HepG2 (cell line): ENCODE data around the gene SIVA1. TPM values are rescaled to one million over a fixed set of nuclear protein-coding genes. Genes with fewer than 3 reads are reported as not detected.
A peak's percentile ranks its signal among the peaks of the same experiment; 100 is the strongest.

ENCODE experiments used
- AGO1 ChIP-seq: fragments of 200-400 bp; formaldehyde crosslinking; IDR thresholded peaks from 2 replicates; pipeline ENCODE4 v1.6.1; 2017; ENCODE audit warnings: mild to moderate bottlenecking, low read depth, low read length, moderate library complexity; ENCODE audit not compliant: poor library complexity, severe bottlenecking
- CREB1 ChIP-seq, 2 experiments: fragments of 450-650 bp in 1 of 2; IDR thresholded peaks; 2 replicates each; pipeline ENCODE4 v1.6.1; 2016 to 2017; ENCODE audit warnings: control low read depth in 1 of 2, mild to moderate bottlenecking in 1 of 2, missing compliant biosample characterization in 1 of 2, missing genetic modification characterization in 1 of 2
- HDAC6 ChIP-seq: fragments of 200-600 bp; sonication (generic); IDR thresholded peaks from 2 replicates; pipeline ENCODE4 v1.7.0; 2017; ENCODE audit warnings: mild to moderate bottlenecking, antibody characterized with exemption, low read length, low read depth
- HMG20A ChIP-seq: IDR thresholded peaks from 2 replicates; pipeline ENCODE4 v1.6.1; 2016; ENCODE audit warnings: borderline replicate concordance
- HOXA3 ChIP-seq: sonication (generic); formaldehyde crosslinking; IDR thresholded peaks from 2 replicates; pipeline ENCODE4 v1.5.0; 2020; ENCODE audit warnings: missing genetic modification reagents
- MXI1 ChIP-seq: IDR thresholded peaks from 3 replicates; pipeline ENCODE4 v1.6.1; 2012; ENCODE audit warnings: low read depth, low read length, inconsistent platforms, borderline replicate concordance
- PCBP1 ChIP-seq: fragments of 200-400 bp; formaldehyde crosslinking; IDR thresholded peaks from 2 replicates; pipeline ENCODE4 v1.6.1; 2017; ENCODE audit warnings: mild to moderate bottlenecking, low read depth, low read length, borderline replicate concordance
- SOX5 ChIP-seq: IDR thresholded peaks from 2 replicates; pipeline ENCODE4 v1.6.1; 2016; ENCODE audit warnings: borderline replicate concordance
- XRCC5 ChIP-seq: fragments of 200-400 bp; formaldehyde crosslinking; optimal IDR thresholded peaks from 2 replicates; pipeline ENCODE3; 2017; ENCODE audit warnings: mild to moderate bottlenecking, low read length
- ZMYM3 ChIP-seq: sonication (generic); formaldehyde crosslinking; IDR thresholded peaks from 2 replicates; pipeline ENCODE4 v1.5.1; 2020; ENCODE audit warnings: mild to moderate bottlenecking, missing genetic modification reagents
- ZNF562 ChIP-seq: sonication (generic); formaldehyde crosslinking; IDR thresholded peaks from 2 replicates; pipeline ENCODE4 v1.8.0; 2022; ENCODE audit warnings: missing genetic modification reagents, borderline replicate concordance
- ZNF629 ChIP-seq: sonication (generic); formaldehyde crosslinking; conservative IDR thresholded peaks from 2 replicates; pipeline ENCODE4 v1.5.0; 2020; ENCODE audit warnings: missing genetic modification reagents
- ZNF788 ChIP-seq: sonication (generic); formaldehyde crosslinking; IDR thresholded peaks from 2 replicates; pipeline ENCODE4 v1.5.0; 2020; ENCODE audit warnings: mild to moderate bottlenecking, missing genetic modification reagents, borderline replicate concordance
- ZSCAN22 ChIP-seq: sonication (generic); formaldehyde crosslinking; IDR thresholded peaks from 2 replicates; pipeline ENCODE4 v1.4.0; 2020; ENCODE audit warnings: mild to moderate bottlenecking, missing genetic modification reagents
- polyA plus RNA-seq, 8 experiments: library from polyadenylated mRNA; depleted of rRNA in 3 of 8; stranded (reverse) in 7 of 8; unstranded in 1 of 8; fragments of >200 nt; fragmentation: Illumina TruSeq in 4 of 8; extraction: Trizol in 4 of 8; gene quantifications; 2 replicates each; pipeline versions ENCODE4 v1.2.1 to v1.2.3, GENCODE V29; 2011 to 2016; ENCODE audit warnings: low read depth in 4 of 8, missing spikeins in 1 of 8, mixed read lengths in 1 of 8; ENCODE audit not compliant: insufficient read depth in 1 of 8
- total RNA-seq, 5 experiments: library from RNA; depleted of rRNA; stranded (reverse); fragments of >200 nt; fragmentation: Illumina TruSeq; extraction: Trizol; gene quantifications; 2 replicates each; pipeline ENCODE4 v1.2.3, GENCODE V29; 2016; ENCODE audit warnings: low read depth in 1 of 5
- TF ChIP-seq, protein P1 (sequence below): sonication (generic); formaldehyde crosslinking; IDR thresholded peaks from 2 replicates; pipeline ENCODE4 v1.4.0; 2020; ENCODE audit warnings: missing genetic modification reagents
- TF ChIP-seq, protein P2 (sequence below): sonication (generic); formaldehyde crosslinking; IDR thresholded peaks from 2 replicates; pipeline ENCODE4 v1.5.0; 2020; ENCODE audit warnings: mild to moderate bottlenecking, missing genetic modification reagents
- TF ChIP-seq, protein P3 (sequence below): sonication (generic); formaldehyde crosslinking; IDR thresholded peaks from 2 replicates; pipeline ENCODE4 v1.9.0; 2021; ENCODE audit warnings: missing genetic modification reagents, mild to moderate bottlenecking, borderline replicate concordance
- TF ChIP-seq, protein P4 (sequence below): sonication (generic); formaldehyde crosslinking; IDR thresholded peaks from 2 replicates; pipeline ENCODE4 v1.4.0; 2020; ENCODE audit warnings: missing genetic modification reagents, mild to moderate bottlenecking, borderline replicate concordance
- TF ChIP-seq, protein P5 (sequence below): sonication (generic); formaldehyde crosslinking; IDR thresholded peaks from 2 replicates; pipeline ENCODE4 v1.4.0; 2020; ENCODE audit warnings: missing genetic modification reagents

SIVA1 gene
- total and polyA plus RNA-seq, 2 of the 13 experiments (the other 11 are each of a cell fraction or from before 2014, with no cell fraction given): 123 to 186 TPM

DNA sequence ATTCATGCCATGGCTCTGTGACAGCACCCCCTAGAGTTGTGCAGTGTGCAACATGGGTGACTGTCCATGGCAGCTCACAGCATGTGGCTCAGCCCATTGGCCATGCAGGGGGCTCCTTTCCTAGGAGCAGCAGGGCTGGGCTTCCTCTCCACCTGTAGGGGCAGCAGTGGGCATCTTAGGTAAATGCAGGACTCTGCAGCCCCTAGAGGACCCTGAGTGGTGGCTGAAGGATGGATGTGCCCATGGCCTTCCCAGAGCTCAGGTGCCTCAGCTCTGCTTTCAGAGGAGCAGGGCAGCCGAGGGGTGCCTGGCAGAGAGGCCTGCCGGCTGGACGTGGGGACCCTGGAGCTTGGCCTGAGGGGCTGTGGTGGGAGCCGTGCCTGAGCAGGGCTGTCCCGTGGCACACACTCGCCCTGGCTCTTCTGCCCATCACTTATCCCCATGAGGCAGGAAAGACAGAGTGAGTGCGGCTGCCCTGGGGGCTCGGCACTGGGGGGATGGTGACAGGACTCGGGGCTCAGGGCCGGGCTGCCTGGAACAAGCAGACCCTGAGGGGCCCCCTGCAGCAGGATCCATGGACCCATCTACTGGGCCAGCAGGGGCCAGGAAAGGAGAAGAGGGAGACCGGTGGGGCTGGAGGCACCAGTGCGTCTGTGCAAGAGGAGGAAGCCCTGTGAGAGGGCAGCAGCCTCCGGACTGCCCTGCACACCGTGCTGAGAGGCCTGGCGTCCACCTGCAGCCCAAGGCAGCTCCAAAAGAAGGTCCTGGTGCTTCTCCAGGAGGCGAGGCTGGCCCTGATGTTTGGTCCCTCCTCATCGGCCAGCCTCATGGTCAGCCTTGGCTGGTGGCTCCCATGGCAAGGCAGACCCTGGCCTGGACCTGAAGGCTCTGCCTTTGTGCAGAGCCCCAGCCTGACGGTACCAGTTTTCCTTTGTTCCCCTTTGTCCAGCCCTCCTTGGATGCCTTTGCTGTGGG, 21.3 kb upstream of the SIVA1 start (continued):
- TF ChIP-seq, protein P1, sequence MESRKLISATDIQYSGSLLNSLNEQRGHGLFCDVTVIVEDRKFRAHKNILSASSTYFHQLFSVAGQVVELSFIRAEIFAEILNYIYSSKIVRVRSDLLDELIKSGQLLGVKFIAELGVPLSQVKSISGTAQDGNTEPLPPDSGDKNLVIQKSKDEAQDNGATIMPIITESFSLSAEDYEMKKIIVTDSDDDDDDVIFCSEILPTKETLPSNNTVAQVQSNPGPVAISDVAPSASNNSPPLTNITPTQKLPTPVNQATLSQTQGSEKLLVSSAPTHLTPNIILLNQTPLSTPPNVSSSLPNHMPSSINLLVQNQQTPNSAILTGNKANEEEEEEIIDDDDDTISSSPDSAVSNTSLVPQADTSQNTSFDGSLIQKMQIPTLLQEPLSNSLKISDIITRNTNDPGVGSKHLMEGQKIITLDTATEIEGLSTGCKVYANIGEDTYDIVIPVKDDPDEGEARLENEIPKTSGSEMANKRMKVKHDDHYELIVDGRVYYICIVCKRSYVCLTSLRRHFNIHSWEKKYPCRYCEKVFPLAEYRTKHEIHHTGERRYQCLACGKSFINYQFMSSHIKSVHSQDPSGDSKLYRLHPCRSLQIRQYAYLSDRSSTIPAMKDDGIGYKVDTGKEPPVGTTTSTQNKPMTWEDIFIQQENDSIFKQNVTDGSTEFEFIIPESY (CRISPR knock-in tag): no peak
- TF ChIP-seq HOXA3 (CRISPR knock-in tag) (peak; percentile 33; the same call in 1 of the 2 replicates), HDAC6 (no peak), AGO1 (peak; percentile 85), CREB1 (IDR thresholded peaks at IDR 0.05) (no peak), CREB1 (CRISPR knock-in tag; IDR thresholded peaks at IDR 0.05) (no peak), ZNF788 (CRISPR knock-in tag) (peak; percentile 36; the same call in 1 of the 2 replicates), MXI1 (peak; percentile 34; the same call in 1 of the 3 replicates), ZNF562 (no peak), ZMYM3 (CRISPR knock-in tag) (peak; percentile 93), XRCC5 (peak; percentile 86), ZSCAN22 (CRISPR knock-in tag) (no peak), ZNF629 (CRISPR knock-in tag) (peak; percentile 59), PCBP1 (no peak), HMG20A (CRISPR knock-in tag) (no peak), SOX5 (CRISPR knock-in tag) (no peak)
- TF ChIP-seq, protein P2, sequence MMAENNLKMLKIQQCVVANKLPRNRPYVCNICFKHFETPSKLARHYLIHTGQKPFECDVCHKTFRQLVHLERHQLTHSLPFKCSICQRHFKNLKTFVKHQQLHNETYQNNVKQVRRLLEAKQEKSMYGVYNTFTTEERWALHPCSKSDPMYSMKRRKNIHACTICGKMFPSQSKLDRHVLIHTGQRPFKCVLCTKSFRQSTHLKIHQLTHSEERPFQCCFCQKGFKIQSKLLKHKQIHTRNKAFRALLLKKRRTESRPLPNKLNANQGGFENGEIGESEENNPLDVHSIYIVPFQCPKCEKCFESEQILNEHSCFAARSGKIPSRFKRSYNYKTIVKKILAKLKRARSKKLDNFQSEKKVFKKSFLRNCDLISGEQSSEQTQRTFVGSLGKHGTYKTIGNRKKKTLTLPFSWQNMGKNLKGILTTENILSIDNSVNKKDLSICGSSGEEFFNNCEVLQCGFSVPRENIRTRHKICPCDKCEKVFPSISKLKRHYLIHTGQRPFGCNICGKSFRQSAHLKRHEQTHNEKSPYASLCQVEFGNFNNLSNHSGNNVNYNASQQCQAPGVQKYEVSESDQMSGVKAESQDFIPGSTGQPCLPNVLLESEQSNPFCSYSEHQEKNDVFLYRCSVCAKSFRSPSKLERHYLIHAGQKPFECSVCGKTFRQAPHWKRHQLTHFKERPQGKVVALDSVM (CRISPR knock-in tag): no peak
- TF ChIP-seq, protein P3, sequence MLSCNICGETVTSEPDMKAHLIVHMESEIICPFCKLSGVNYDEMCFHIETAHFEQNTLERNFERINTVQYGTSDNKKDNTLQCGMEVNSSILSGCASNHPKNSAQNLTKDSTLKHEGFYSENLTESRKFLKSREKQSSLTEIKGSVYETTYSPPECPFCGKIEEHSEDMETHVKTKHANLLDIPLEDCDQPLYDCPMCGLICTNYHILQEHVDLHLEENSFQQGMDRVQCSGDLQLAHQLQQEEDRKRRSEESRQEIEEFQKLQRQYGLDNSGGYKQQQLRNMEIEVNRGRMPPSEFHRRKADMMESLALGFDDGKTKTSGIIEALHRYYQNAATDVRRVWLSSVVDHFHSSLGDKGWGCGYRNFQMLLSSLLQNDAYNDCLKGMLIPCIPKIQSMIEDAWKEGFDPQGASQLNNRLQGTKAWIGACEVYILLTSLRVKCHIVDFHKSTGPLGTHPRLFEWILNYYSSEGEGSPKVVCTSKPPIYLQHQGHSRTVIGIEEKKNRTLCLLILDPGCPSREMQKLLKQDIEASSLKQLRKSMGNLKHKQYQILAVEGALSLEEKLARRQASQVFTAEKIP (CRISPR knock-in tag): no peak
- TF ChIP-seq, protein P4, sequence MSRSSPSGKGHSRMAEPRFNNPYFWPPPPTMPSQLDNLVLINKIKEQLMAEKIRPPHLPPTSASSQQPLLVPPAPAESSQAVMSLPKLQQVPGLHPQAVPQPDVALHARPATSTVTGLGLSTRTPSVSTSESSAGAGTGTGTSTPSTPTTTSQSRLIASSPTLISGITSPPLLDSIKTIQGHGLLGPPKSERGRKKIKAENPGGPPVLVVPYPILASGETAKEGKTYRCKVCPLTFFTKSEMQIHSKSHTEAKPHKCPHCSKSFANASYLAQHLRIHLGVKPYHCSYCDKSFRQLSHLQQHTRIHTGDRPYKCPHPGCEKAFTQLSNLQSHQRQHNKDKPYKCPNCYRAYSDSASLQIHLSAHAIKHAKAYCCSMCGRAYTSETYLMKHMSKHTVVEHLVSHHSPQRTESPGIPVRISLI (CRISPR knock-in tag): no peak
- TF ChIP-seq, protein P5, sequence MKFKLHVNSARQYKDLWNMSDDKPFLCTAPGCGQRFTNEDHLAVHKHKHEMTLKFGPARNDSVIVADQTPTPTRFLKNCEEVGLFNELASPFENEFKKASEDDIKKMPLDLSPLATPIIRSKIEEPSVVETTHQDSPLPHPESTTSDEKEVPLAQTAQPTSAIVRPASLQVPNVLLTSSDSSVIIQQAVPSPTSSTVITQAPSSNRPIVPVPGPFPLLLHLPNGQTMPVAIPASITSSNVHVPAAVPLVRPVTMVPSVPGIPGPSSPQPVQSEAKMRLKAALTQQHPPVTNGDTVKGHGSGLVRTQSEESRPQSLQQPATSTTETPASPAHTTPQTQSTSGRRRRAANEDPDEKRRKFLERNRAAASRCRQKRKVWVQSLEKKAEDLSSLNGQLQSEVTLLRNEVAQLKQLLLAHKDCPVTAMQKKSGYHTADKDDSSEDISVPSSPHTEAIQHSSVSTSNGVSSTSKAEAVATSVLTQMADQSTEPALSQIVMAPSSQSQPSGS: no peak
